Activated CD8-positive, alpha-beta memory T cell treated with anti-CD3 and anti-CD28 coated beads for 4 hours (primary cell): ENCODE results near the gene FCHSD2.
"Not testable (repeated sequence)": the region's sequence is repeated elsewhere in the genome, so short reads cannot be mapped to it uniquely, and the experiment has no call there.

Experiments
- DNase-seq, 2 donors: peaks; one replicate each; pipeline ENCODE4 v3.0.0-alpha.2; 2020; ENCODE audit warnings: low read depth in 2 of 2

The FCHSD2 gene

DNA sequence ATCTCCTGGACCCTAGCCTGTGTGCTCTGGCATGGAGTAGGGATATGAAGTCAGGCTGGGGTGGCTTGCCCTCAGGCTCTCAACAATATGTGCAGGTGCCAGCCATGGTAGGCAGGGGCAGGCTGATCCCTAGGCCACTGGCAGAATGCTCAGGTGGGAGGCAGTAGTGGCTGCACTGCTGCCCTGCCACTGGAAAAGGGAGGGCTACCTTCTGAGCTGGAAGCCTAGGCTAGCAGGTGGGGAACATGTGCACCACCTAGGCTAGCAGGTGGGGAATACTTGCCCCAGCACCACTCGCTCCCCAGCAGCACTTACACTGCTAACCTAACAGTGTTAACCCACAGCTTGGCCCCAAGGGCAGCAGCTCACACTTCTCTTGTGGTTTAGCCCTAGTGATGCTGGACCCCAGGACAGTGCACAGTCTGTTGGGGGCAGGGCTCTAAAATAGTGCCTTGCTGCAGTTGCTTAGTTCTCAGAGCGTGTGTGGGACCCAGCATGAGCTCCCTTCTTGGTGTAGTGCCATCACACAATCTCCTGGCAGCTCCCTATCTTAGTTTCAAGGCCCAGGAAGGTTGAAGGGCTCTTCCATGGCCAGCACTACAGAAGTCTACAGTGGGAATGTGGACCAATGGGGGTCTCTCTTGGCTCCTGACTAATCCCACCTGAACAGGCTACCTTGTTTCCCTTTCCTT lies 130.8 kb downstream of the FCHSD2 start:
- no peak for DNase-seq

DNA sequence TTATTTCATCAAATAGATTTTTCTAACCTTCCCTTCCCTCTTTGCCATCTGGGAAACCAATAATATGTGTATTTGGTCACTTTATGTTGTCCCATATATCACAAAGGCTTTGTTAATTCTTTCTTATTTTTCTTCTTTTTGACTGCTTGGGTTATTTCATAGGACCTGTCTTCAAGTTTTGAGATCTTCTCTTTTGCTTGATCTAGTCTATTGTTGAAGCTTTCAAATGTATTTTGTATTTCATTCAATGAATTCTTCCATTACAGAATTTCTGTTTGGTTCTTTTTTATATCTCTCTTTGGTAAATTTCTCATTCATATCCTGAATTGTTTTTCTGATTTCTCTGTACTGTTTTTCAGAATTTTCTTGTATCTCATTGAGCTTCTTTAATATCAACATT lies 132.1 kb downstream of the FCHSD2 start:
- no peak for DNase-seq

DNA sequence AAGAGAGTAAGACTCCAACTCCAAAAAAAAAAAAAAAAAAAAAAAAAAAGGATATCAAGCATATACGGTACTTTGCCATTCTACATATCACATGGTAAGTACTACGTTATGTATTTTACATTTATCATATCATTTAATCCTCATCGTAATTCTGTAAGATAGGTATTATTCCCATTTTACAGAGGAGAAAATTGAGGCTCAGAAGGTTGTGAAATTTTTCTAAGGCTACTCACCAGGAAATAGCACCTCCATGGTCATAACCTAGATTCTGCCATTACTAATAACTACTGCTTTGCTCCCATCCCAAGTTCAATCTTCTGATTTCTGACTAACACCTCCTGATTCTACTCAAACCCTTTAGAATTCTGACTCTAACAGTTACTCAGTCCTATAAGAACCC lies 138.0 kb downstream of the FCHSD2 start:
- no peak for DNase-seq

DNA sequence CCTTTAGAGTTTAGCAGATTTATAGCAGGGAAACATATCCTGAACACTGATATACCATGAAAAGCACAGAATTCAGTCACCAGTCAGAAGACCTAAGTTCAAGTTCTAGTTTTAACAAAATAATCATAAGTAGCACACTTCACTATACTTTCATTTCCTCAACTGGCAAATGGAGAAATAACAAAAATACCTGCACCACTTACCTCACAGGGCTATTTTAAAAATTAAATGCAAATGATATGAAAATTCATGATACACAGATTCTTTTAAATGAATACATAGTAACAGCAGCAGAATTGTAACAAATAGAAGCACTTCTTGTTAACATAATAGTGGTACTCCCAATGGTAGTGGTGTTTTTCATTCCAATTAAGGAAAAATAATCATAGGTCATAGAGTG lies 139.0 kb downstream of the FCHSD2 start:
- no peak for DNase-seq

DNA sequence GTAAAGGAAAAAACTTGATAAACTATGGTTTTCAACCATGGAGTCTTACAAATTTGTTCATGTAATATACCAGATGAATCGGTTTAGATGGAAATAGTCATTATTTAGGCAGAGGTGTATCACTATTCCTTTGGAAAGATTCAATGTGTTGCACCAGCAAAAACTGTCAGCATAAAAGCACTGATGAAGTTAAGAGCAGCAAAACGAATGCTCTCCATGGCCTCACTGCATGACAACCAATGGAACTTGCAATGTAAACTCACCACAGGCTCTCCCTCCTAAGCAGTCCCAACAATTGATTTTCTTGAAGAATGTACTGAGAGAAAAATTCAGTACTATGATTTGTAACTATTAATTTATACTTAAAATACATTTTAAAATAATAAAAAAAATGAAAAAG lies 139.9 kb downstream of the FCHSD2 start:
- no peak for DNase-seq

DNA sequence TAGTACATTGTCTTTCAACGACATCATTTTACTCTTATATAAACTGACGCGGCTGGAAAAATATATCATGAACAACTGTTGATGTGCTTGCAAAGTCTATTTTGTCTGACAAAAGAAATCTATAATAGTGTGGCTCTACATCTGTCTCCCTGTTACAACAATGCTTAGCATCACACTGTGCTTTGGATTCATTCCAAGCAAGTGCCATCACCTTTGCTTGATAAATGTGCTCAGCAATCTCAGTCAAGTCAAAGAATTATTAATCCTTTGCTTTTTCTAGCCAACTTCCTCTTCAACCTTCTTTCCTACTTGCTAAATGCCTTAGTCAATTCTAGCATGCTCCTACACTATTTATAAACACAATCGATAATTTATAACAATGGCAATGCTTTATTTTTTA lies 140.5 kb downstream of the FCHSD2 start:
- no peak for DNase-seq

DNA sequence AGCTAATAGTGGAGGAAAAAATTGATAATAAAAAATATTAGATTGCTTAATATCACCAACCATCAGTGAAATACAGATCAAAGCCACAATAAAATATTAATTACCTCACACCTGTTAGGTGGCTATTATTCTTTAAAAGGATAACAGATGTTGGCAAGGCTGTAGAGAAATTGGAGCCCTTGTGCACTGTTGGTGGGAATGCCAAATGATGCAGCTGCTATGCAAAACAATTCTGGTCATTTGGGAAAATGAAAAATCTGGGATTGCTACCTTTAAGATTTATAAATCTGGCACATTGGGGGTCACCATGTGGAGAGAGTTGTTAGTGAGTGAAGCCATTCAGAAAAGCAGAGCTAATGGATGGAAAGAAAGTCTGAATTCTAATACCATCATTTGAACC lies 143.4 kb downstream of the FCHSD2 start:
- DNase-seq = no peak

DNA sequence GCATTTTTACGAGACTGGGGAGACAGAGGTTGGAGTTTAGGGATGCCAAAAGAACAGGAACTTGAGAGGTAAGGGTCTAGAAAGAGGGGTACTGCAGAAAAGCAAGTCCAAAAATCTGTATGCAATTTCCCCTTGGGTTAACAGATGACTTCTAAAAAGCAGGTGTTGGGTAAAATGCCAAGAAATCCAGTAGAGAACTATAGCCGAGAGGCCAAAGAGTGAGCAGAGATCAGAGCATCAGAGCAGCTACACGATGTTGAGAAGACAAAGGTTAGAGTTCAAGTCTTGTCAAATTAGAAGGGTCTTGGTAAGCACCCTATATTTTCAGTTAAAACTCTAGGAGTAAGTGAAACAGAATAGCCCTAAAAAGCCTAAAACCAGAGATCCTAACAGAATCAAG lies 145.2 kb downstream of the FCHSD2 start:
- no peak for DNase-seq

DNA sequence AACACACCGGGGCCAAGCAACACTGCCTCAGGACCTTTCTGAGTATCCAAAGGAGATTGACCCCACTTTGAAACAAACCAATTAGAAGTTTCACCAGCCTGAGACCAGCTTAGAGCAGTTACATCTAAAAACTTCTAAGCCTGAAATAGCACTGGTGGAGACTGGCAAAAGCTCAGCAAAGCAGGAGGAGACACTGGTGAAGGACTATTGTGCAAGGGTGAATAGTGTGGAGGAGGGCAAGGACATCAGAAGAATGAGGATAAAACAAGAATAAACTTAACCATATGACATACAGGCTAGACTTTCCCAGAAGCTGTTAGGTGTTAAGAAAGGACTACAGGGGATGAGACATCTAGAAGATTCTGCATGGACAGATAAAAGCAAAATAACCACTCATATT lies 152.4 kb downstream of the FCHSD2 start:
- no peak for DNase-seq

DNA sequence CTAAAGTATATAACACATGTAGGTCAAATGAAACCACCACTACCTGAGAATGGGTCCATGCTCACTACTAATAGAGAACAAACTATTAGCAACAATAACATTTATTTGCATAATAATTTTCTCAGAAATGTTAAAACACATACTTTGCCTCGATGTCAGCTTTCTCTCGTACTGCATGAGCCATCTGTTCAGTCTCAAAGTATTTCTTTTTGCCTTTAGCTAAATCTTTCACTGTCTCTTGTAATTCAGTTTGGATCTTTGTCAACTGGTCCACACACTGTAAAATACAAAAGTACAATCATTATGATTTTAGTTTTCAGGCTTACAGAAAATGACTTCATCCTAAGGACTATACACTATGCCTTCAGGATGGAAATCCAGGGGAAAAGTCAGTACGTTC lies 153.3 kb downstream of the FCHSD2 start:
- no peak for DNase-seq

DNA sequence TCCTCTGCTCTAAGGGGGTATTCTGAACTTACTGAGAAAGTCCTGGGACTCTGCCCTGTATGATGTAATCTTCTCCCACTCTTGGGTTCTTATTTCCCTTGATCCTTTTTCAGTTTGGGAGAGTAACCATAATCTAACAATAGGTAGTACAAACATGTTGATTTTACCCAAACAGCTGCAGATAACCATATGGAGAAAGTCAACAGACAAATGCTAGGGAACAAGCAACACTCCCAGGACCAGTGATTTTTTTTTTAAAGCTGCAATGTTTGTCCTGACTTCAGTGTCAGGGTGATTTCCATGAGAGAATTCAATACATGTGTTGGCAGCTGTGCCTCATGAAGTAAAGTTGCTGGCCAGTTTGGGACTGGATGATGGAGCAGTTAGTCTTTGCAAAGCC lies 156.5 kb downstream of the FCHSD2 start:
- DNase-seq = no peak

DNA sequence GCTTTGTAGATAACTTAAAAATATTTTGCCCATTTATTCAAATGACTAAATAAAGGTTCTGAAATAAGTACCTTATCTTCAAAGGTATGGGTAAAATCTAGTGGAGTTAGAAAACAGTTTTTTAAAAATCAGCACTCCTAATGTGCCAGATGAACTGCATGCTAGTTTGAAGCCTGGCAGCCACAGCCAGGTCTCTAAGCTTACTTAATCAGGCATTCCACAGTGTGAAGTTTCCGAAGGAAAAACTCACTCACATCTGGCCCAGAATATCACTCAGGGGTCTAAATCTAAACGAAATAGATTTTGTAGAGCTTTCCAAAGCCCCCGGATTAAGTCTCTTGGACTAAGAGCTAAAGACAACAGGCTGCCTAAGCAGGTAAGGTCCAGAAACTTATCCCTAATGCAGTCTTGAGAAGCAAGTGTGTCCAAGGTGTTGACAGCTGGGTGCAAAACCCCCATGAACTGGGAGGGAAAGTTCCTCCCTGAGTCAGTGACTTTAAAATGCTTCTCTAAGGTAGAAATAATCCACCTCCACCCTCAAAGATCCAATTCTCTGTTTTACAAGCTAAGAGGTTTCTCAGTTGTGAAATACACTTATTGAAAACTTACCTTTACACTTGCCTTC lies 157.6 kb downstream of the FCHSD2 start:
- no peak for DNase-seq

DNA sequence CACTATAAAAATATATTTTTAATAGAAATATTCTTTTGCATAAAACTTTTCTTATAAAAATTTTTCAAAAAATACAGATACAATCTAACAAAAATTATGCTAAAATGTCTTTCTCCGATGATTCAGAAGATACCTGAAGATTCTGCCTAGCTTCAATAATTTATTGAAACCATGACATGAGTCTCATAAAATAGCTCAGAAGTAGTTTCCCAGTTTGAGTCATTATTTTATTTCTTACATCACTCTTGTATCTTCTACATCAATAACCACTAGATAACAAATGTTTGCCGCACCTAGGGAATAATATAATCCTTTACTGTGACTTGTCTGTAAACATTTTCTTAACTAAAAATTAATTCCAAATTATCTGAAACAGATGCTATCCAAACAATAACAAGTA lies 158.6 kb downstream of the FCHSD2 start:
- DNase-seq = no peak

DNA sequence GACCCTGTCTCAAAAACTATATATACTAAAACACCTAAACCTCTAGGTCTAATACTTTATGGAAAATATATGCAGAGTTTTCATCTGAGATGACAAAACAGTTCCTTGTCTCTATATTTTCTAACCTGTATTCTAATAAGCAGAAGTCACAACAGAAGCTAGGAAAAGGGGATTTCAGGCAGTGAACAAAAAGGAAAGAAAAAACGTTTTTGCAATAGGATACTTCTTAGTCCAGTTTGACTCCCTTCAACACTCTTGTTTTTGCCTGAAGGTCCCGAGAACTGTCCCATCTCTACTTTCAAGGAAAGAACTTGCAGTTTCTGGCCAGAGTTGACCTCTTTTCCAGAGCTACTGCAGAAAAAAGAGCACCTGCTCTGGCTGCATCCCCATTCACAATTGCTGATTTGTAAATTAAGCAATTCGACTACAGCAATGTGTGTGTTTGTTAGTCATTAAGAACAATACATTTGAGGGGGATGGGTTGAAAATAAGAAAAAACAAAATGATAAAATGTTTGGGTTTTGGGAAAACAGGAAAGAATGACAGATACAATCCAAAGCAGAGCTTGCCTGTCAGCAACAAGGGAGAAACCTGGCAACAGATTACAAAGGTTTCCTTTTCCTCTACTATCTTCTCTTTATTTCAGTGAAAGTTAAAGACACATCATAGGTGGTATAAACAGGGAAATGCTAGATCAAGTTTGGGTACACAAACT lies 160.0 kb downstream of the FCHSD2 start:
- no peak for DNase-seq

DNA sequence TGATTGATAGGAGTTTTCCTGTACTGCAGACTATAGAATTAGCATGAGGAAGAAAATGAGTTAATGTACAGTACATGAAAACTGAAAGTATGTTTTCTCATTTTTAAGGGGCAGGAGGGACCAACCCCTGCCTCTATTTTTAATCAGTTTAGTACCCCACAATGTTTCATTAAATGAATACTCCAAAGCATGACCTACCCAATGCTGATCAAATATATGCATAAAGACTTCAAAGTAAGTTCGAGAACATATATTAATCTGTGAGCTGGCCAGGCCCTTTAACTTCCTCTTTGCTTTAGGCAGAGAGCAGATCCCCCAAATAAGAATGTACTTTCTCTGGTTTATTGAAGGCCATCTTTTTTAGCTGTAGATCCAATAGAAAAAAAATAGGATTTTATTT lies 161.0 kb downstream of the FCHSD2 start:
- DNase-seq = no peak

DNA sequence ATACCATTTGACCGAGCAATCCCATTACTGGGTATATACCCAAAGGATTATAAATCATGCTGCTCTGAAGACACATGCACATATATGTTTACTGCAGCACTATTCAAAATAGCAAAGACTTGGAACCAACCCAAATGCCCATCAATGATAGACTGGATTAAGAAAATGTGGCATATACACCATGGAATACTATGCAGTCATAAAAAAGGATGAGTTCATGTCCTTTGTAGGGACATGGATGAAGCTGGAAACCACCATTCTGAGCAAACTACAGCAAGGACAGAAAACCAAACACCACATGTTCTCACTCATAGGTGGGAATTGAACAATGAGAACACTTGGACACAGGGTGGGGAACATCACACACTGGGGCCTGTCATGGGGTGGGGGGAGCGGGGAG lies 164.3 kb downstream of the FCHSD2 start:
- DNase-seq = not testable (repeated sequence)

DNA sequence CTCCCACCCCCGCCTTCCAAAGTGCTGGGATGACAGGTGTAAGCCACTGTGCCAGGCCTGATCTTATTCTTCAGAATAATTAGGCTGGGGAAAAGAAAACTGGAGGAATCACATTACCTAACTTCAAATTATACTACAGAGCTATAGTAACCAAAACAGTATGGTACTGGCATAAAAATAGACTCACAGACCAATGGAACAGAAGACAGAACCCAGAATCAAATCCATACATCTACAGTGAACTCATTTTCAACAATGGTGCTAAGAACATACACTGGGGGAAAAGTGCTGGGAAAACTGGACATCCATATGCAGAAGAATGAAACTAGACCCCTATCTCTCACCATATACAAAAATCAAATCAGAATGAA lies 165.6 kb downstream of the FCHSD2 start:
- not testable (repeated sequence) for DNase-seq

DNA sequence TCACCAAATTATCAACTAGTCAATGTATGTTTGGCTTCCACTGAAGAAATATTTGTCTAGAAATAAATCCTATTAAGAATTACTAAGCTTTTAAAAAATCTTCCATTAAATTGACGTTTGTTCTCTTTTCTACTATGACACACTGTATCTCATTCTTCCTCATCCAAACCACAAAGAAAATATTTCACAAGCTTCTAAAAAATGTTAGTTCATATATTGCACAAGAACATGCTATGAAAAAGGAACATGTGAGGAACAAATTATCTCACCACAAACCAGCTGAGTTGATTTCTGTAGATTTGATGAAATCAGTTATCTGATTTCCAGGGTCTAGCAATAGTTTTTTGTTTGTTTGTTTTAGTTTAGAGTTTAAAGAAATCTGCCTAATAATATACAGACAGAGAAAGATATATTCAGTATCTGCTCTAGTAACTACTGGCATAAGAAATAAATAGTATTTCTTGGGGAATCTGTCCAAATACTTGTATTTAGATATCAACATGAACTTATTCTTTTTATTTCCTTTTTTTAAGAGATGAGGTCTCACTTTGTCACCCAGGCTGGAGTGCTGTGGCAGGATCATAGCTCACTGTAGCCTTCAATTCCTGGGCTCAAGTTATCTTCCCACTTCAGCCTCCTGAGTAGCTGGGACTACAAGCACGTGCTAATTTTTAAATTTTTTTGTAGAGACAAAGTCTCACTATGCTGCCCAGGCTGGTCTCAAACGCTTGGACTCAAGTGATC lies 166.2 kb downstream of the FCHSD2 start:
- DNase-seq = no peak

DNA sequence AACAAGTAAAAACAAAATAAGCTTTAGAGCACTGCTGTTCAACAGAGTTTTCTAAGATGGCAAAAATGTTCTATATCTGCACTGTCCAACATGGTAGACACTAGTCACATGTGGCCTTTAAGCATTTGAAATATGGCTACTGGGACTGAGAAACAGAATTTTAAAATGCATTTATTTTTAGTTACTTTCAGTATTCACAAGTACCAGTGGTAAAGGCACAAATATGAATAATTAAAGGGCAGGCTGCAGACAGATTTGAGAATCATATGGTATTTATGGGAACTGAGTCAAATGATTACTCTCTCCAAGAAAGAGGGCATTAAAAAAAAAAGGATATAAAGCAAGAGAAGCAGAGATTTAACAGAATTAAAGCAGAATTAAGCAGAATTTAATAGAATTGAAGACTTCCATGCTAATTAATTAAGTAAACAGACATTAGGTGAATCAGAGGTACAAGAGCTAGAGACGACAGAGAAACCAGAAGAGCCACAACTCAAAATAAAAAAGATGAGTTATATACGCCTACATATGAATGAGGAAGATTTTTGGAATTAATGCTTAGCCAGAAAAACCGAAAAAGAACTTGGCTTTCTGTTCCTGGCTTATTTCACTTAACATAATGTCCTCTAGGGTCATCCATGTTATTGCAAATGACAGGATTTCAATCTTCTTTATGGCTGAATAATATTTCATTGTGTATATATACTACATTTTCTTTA lies 167.5 kb downstream of the FCHSD2 start:
- DNase-seq = no peak

DNA sequence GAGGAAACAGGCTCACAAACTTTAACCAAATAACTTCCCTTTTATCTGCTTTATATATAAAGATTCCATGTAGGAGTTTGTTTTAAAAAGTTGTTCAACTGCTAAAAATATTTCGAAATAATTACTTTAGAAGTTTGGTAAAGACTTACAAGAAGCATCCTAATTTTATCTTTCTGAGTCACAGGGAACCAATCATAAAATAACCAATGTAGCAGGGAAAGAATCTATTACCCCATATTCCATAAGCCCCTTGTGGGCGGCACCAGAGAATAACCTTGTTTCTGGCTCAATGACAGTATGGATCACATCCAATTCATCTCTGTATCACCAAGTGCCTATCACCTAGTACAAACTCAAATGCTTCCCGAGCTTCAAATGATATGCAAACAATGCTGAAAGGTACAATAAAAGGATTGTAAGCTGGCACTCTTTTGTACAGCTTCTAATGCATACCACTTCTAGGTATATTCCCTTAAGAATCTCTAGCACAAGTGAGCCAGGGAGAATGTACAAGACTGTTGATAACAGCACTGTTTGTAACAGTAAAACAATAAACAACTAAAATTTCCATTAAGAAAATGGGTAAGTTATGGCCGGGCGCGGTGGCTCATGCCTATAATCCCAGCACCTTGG lies 169.5 kb downstream of the FCHSD2 start:
- no peak for DNase-seq

DNA sequence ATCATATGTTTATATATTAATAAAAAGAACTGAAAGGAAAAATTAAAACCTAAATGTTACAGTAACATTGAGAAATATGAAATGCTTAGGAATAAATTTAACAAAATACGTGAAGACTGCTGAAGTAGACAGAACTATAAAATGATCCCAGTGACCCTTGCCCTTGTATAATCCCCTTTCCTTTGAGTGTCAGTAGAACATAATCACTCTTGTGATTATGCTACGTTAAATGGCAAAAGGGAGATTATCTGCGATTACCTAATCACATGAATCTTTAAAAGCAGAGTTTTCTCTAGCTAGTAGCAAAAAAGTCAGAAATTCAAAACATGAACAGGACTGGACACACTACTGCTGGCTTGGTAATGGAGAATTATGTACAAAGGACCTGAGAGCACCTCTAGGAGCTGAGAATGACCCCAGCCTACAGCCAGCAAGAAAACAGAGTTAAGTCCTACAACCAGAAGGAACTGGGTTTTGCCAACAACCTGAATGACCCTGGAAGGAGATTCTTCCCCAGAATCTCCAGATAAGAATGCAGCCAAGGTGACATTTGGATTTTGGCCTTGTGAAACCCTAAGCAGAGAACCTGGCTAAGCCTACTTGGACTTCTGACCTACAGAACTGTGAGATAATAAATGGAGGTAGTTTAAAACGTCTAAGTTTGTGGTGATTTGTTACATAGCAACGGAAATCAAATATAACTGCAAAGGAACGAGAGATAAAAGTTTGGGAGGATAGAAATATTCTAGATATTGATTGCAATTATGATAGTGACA lies 170.7 kb downstream of the FCHSD2 start:
- DNase-seq = no peak
